ENCODE results near the gene MICU1.
"Not testable (repeated sequence)": the region's sequence is repeated elsewhere in the genome, so short reads cannot be mapped to it uniquely, and the experiment has no call there.

MICU1 gene

DNA sequence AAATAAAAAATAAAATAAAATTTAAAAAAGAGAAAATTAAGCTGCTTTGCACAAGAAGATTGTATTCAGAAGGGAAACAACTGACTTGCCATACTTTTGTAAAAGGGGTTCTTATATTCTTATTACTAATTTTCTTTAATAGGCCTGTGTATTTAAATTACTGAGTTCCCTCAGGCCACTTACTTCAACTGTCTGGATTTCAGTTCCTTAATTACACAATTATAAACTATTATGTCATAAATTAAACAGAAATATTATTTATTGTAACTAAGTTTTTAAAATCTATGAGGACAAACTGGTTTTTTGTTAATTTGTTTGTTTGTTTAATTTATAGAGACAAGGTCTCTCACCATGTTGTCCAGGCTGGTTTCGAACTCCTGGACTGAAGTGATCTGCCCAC lies 22.4 kb upstream of the MICU1 start:
- no peaks in the 10 kb centered on the region for H3K36me3 ChIP-seq (ENCODE audit: control insufficient read depth, low read length)
- no peak overlapping the region for H3K4me2 ChIP-seq (ENCODE audit: low read length)
- TF ChIP-seq, protein P1, sequence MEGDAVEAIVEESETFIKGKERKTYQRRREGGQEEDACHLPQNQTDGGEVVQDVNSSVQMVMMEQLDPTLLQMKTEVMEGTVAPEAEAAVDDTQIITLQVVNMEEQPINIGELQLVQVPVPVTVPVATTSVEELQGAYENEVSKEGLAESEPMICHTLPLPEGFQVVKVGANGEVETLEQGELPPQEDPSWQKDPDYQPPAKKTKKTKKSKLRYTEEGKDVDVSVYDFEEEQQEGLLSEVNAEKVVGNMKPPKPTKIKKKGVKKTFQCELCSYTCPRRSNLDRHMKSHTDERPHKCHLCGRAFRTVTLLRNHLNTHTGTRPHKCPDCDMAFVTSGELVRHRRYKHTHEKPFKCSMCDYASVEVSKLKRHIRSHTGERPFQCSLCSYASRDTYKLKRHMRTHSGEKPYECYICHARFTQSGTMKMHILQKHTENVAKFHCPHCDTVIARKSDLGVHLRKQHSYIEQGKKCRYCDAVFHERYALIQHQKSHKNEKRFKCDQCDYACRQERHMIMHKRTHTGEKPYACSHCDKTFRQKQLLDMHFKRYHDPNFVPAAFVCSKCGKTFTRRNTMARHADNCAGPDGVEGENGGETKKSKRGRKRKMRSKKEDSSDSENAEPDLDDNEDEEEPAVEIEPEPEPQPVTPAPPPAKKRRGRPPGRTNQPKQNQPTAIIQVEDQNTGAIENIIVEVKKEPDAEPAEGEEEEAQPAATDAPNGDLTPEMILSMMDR (IDR thresholded peaks at IDR 0.05; ENCODE audit: low read depth, low read length, poor library complexity, severe bottlenecking): no peak
- TF ChIP-seq EZH2phosphoT487 (IDR thresholded peaks at IDR 0.05; ENCODE audit: borderline replicate concordance, low read length): no peak
- no peaks in the 10 kb centered on the region for H3K9me3 ChIP-seq (ENCODE audit: control insufficient read depth, insufficient read depth, low read length)
- H3K4me1 ChIP-seq (ENCODE audit: control insufficient read depth, low read length): no peaks in the 10 kb centered on the region
- no peaks in the 10 kb centered on the region for H4K20me1 ChIP-seq (ENCODE audit: control insufficient read depth, insufficient read depth, low read depth, low read length)
- no peak overlapping the region for H3K27ac ChIP-seq (ENCODE audit: low read depth, low read length)
- H3K79me2 ChIP-seq (ENCODE audit: control insufficient read depth, low read length): no peaks in the 10 kb centered on the region
- no peaks in the 10 kb centered on the region for H3F3A ChIP-seq (ENCODE audit: control insufficient read depth, insufficient read depth)
- peaks cover 5% of the 10 kb centered on the region for H3K27me3 ChIP-seq (ENCODE audit: control insufficient read depth, low read length)
- H3K4me3 ChIP-seq (ENCODE audit: low read length): no peak overlapping the region
- H3K9me2 ChIP-seq (replicated peaks; ENCODE audit: control insufficient read depth, low read length): no peaks in the 10 kb centered on the region

DNA sequence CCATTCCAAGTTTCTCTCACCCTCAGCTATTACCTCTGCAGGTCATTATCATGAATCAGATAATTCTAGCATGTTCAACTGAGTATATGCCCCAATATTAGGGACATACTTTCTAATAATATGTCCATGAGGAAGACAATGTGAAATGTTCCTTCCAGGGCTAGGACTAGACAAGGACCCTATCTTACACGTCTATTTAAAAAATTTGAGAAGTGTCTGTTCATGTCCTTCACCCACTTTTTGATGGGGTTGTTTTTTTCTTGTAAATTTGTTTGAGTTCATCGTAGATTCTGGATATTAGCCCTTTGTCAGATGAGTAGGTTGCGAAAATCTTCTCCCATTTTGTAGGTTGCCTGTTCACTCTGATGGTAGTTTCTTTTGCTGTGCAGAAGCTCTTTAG lies 21.1 kb upstream of the MICU1 start:
- not testable (repeated sequence) for H3K27me3 ChIP-seq (ENCODE audit: control insufficient read depth, low read length); H3K36me3 ChIP-seq (ENCODE audit: control insufficient read depth, low read length); H3K4me3 ChIP-seq (ENCODE audit: low read length); H3F3A ChIP-seq (ENCODE audit: control insufficient read depth, insufficient read depth); H3K9me2 ChIP-seq (replicated peaks; ENCODE audit: control insufficient read depth, low read length); H3K4me2 ChIP-seq (ENCODE audit: low read length); H3K4me1 ChIP-seq (ENCODE audit: control insufficient read depth, low read length); H3K27ac ChIP-seq (ENCODE audit: low read depth, low read length); H4K20me1 ChIP-seq (ENCODE audit: control insufficient read depth, insufficient read depth, low read depth, low read length); H3K79me2 ChIP-seq (ENCODE audit: control insufficient read depth, low read length); H3K9me3 ChIP-seq (ENCODE audit: control insufficient read depth, insufficient read depth, low read length)

DNA sequence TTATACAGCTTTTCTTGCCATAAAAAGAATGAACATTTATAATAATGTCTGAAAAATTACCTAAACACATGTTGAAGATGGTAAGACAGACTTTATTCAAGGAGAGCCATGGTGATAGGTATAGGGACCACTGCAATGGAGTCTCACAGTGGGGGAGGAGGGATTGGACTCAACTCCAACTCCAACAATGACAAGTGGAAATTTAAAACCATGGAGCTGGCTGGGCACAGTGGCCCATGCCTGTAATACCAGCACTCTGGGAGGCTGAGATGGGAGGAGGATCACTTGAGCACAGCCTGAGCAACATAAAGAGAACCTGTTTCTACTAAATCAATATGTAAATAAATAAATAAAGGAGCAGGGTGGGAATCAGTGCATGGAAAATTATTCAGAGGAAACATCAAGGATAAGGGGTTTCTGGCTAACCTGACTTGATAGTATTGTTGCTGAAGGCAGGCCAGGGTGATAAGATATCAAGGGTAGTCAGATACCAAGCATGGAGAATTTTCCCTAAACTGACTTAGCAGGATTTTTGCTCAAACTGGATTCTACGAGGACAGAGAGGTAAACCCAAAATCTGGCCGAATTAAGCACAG lies 19.5 kb upstream of the MICU1 start:
- Histone ChIP-seq H3K4me1 (ENCODE audit: control insufficient read depth, low read length) (no peaks in the 10 kb centered on the region), H3K9me3 (ENCODE audit: control insufficient read depth, insufficient read depth, low read length) (no peaks in the 10 kb centered on the region), H3K27ac (ENCODE audit: low read depth, low read length) (no peak overlapping the region), H3K4me3 (ENCODE audit: low read length) (no peak overlapping the region), H3K36me3 (ENCODE audit: control insufficient read depth, low read length) (no peaks in the 10 kb centered on the region), H3K79me2 (ENCODE audit: control insufficient read depth, low read length) (no peaks in the 10 kb centered on the region), H3F3A (ENCODE audit: control insufficient read depth, insufficient read depth) (no peaks in the 10 kb centered on the region), H3K27me3 (ENCODE audit: control insufficient read depth, low read length) (peaks cover 5% of the 10 kb centered on the region), H4K20me1 (ENCODE audit: control insufficient read depth, insufficient read depth, low read depth, low read length) (no peaks in the 10 kb centered on the region), H3K4me2 (ENCODE audit: low read length) (no peak overlapping the region), H3K9me2 (replicated peaks; ENCODE audit: control insufficient read depth, low read length) (no peaks in the 10 kb centered on the region)
- TF ChIP-seq, protein P1 (IDR thresholded peaks at IDR 0.05; ENCODE audit: low read depth, low read length, poor library complexity, severe bottlenecking): no peak
- no peak for TF ChIP-seq EZH2phosphoT487 (IDR thresholded peaks at IDR 0.05; ENCODE audit: borderline replicate concordance, low read length)

DNA sequence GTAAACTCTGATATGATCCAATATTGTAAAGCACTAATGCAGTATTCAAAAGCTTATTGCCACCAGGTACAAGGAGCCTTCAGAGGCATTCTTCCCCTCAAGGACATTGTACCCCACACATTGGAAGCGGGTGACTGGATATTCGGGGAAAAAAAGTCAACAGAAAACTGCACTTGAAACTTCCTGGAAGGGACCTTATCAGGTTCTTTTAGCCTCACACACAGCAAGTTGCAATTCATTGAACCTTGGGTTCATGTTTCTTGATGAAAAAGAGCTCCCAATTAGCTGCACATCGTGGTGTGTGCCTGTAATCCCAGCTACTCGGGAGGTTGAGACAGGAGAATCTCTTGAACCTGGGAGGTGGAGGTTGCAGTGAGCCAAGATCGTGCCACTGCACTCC lies 16.4 kb upstream of the MICU1 start:
- no peaks in the 10 kb centered on the region for H3K9me2 ChIP-seq (replicated peaks; ENCODE audit: control insufficient read depth, low read length)
- no peak overlapping the region for H3K4me2 ChIP-seq (ENCODE audit: low read length)
- H3K27ac ChIP-seq (ENCODE audit: low read depth, low read length): no peak overlapping the region
- no peaks in the 10 kb centered on the region for H3K4me1 ChIP-seq (ENCODE audit: control insufficient read depth, low read length)
- H3K4me3 ChIP-seq (ENCODE audit: low read length): no peak overlapping the region
- H4K20me1 ChIP-seq (ENCODE audit: control insufficient read depth, insufficient read depth, low read depth, low read length): no peaks in the 10 kb centered on the region
- no peaks in the 10 kb centered on the region for H3K36me3 ChIP-seq (ENCODE audit: control insufficient read depth, low read length)
- H3K9me3 ChIP-seq (ENCODE audit: control insufficient read depth, insufficient read depth, low read length): no peaks in the 10 kb centered on the region
- TF ChIP-seq, protein P1 (IDR thresholded peaks at IDR 0.05; ENCODE audit: low read depth, low read length, poor library complexity, severe bottlenecking): no peak
- no peak for TF ChIP-seq EZH2phosphoT487 (IDR thresholded peaks at IDR 0.05; ENCODE audit: borderline replicate concordance, low read length)
- H3K79me2 ChIP-seq (ENCODE audit: control insufficient read depth, low read length): no peaks in the 10 kb centered on the region
- peaks cover 5% of the 10 kb centered on the region for H3K27me3 ChIP-seq (ENCODE audit: control insufficient read depth, low read length)
- H3F3A ChIP-seq (ENCODE audit: control insufficient read depth, insufficient read depth): no peaks in the 10 kb centered on the region
